Neural progenitor cell (in vitro differentiated cells): ENCODE results near the gene TBC1D30. TPM values are rescaled to one million over a fixed set of nuclear protein-coding genes. Genes with fewer than 3 reads are reported as not detected.

ENCODE experiments used
- DNase-seq: peaks from one replicate; pipeline ENCODE4 v3.0.0-alpha.2; 2016; ENCODE audit warnings: low spot score
- H2AFZ ChIP-seq: fragments of 200-600 bp; sonication (generic); replicated peaks from 2 replicates; pipeline ENCODE4 v1.6.1; 2016; ENCODE audit warnings: antibody characterized with exemption
- H3F3A ChIP-seq: fragments of 200-600 bp; sonication (generic); 2 replicates; pipeline ENCODE4 v1.6.1; 2016; ENCODE audit warnings: antibody characterized with exemption, low read depth
- H3K27ac ChIP-seq: fragments of 200-600 bp; sonication (generic); 2 replicates; pipeline ENCODE4 v1.5.1; 2016; ENCODE audit warnings: mild to moderate bottlenecking
- H3K27me3 ChIP-seq: fragments of 200-600 bp; sonication (generic); 2 replicates; pipeline ENCODE4 v1.6.1; 2016; ENCODE audit warnings: mild to moderate bottlenecking, moderate library complexity
- H3K36me3 ChIP-seq: fragments of 200-600 bp; sonication (generic); 2 replicates; pipeline ENCODE4 v1.5.1; 2016
- H3K4me1 ChIP-seq: fragments of 200-600 bp; sonication (generic); 2 replicates; pipeline ENCODE4 v1.6.1; 2016; ENCODE audit warnings: mixed run types
- H3K4me2 ChIP-seq: fragments of 200-600 bp; sonication (generic); 2 replicates; pipeline ENCODE4 v1.6.1; 2016
- H3K4me3 ChIP-seq: fragments of 200-600 bp; sonication (generic); 2 replicates; pipeline ENCODE4 v1.5.1; 2016
- H3K79me2 ChIP-seq: fragments of 200-600 bp; sonication (generic); 2 replicates; pipeline ENCODE4 v1.6.1; 2016; ENCODE audit warnings: low read depth
- H3K9ac ChIP-seq: fragments of 200-600 bp; sonication (generic); 2 replicates; pipeline ENCODE4 v1.6.1; 2016
- H3K9me3 ChIP-seq: fragments of 200-600 bp; sonication (generic); 2 replicates; pipeline ENCODE4 v1.5.1; 2016; ENCODE audit warnings: low read depth
- H4K20me1 ChIP-seq: fragments of 200-600 bp; sonication (generic); 2 replicates; pipeline ENCODE4 v1.6.1; 2016; ENCODE audit warnings: low read depth
- H3K27ac Mint-ChIP-seq: 3 replicates; pipeline ENCODE4 v1.8.0; 2021; ENCODE audit warnings: mixed read lengths
- H3K27me3 Mint-ChIP-seq: 2 replicates; pipeline ENCODE4 v1.8.0; 2022; ENCODE audit warnings: low read depth, mild to moderate bottlenecking, inconsistent platforms, moderate library complexity, mixed read lengths; ENCODE audit not compliant: insufficient read depth
- H3K36me3 Mint-ChIP-seq: 3 replicates; pipeline ENCODE4 v1.8.0; 2021; ENCODE audit warnings: mixed read lengths
- H3K4me1 Mint-ChIP-seq: 3 replicates; pipeline ENCODE4 v1.8.0; 2021; ENCODE audit warnings: mixed read lengths
- H3K4me3 Mint-ChIP-seq: 3 replicates; pipeline ENCODE4 v1.8.0; 2021; ENCODE audit warnings: mild to moderate bottlenecking, moderate library complexity, mixed read lengths
- H3K9me3 Mint-ChIP-seq: 3 replicates; pipeline ENCODE4 v1.8.0; 2020; ENCODE audit warnings: mixed read lengths
- EZH2 ChIP-seq: fragments of 200-600 bp; sonication (generic); IDR thresholded peaks from 2 replicates; pipeline ENCODE4 v1.6.1; 2017; ENCODE audit warnings: antibody characterized with exemption, mild to moderate bottlenecking, moderate library complexity
- EZH2phosphoT487 ChIP-seq: fragments of 200-600 bp; sonication (generic); IDR thresholded peaks from 2 replicates; pipeline ENCODE4 v1.6.1; 2017; ENCODE audit warnings: antibody characterized with exemption
- total RNA-seq: library from RNA; depleted of rRNA; stranded (reverse); fragments of >200 nt; gene quantifications from 2 replicates; pipeline ENCODE4 v1.2.3, GENCODE V29; 2015; ENCODE audit warnings: low replicate concordance
- TF ChIP-seq, protein P1 (sequence below): fragments of 200-600 bp; sonication (generic); IDR thresholded peaks from 2 replicates; pipeline ENCODE4 v1.5.1; 2017; ENCODE audit warnings: antibody characterized with exemption, mild to moderate bottlenecking

The TBC1D30 gene
- total RNA-seq, 1 donor from 2014 or later, result 9.7 TPM

DNA sequence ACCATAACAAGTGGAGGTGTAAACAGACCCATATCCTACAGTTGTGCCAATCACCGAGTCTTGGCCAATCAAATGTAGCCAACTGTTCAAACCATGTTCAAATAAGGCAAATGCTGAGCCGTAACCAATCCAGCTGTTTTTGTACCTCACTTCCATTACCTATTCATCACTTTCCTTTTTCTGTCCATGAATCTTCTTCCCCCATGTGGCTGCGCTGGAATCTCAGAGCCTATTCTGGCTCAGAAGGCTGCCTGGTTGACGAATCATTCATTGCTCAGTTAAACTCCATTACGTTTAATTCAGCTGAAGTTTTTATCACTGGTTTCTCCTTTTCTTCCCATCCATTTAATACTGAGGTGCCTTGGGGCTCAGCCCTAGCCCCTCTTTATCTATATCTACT, 71.1 kb downstream of the TBC1D30 start:
- H3K79me2 ChIP-seq, result no peaks in the 10 kb centered on the region
- H3K36me3 ChIP-seq, result no peaks in the 10 kb centered on the region
- DNase-seq, result no peak
- no peaks in the 10 kb centered on the region for H3K27me3 Mint-ChIP-seq
- no peaks in the 10 kb centered on the region for H3K4me1 Mint-ChIP-seq
- H3K36me3 Mint-ChIP-seq, result no peaks in the 10 kb centered on the region
- no peak overlapping the region for H3K4me2 ChIP-seq
- no peaks in the 10 kb centered on the region for H3K27me3 ChIP-seq
- H3K27ac ChIP-seq, result no peak overlapping the region
- no peaks in the 10 kb centered on the region for H4K20me1 ChIP-seq
- no peak overlapping the region for H2AFZ ChIP-seq
- no peak for TF ChIP-seq EZH2
- TF ChIP-seq EZH2phosphoT487, result no peak
- TF ChIP-seq, protein P1, sequence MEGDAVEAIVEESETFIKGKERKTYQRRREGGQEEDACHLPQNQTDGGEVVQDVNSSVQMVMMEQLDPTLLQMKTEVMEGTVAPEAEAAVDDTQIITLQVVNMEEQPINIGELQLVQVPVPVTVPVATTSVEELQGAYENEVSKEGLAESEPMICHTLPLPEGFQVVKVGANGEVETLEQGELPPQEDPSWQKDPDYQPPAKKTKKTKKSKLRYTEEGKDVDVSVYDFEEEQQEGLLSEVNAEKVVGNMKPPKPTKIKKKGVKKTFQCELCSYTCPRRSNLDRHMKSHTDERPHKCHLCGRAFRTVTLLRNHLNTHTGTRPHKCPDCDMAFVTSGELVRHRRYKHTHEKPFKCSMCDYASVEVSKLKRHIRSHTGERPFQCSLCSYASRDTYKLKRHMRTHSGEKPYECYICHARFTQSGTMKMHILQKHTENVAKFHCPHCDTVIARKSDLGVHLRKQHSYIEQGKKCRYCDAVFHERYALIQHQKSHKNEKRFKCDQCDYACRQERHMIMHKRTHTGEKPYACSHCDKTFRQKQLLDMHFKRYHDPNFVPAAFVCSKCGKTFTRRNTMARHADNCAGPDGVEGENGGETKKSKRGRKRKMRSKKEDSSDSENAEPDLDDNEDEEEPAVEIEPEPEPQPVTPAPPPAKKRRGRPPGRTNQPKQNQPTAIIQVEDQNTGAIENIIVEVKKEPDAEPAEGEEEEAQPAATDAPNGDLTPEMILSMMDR, result no peak
- no peaks in the 10 kb centered on the region for H3K9me3 Mint-ChIP-seq
- H3K4me1 ChIP-seq, result no peaks in the 10 kb centered on the region
- no peak overlapping the region for H3K27ac Mint-ChIP-seq
- no peaks in the 10 kb centered on the region for H3K9me3 ChIP-seq
- no peak overlapping the region for H3K4me3 Mint-ChIP-seq
- no peak overlapping the region for H3K4me3 ChIP-seq
- H3F3A ChIP-seq, result no peaks in the 10 kb centered on the region
- no peak overlapping the region for H3K9ac ChIP-seq

DNA sequence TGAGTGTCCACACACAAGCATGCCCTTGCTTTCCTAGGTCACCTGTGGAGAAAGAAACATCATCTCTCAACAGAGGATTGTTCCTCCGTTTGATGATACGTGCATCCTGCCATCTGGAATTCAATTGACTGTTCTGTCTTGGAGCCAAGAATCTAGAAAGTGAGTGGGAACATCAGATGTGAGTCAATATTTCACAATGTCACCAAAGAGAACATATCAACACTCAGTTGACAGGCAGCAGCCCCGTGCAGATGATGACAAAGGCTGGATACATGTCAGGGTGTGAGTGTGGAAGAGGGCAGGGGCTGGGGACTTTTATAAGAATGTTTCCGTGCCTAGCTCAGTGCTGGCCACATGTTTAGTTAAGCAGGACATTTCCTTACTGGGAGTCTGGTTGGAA, 76.1 kb downstream of the TBC1D30 start:
- no peaks in the 10 kb centered on the region for H3K27me3 ChIP-seq
- no peaks in the 10 kb centered on the region for H3K4me1 ChIP-seq
- H3K79me2 ChIP-seq, result no peaks in the 10 kb centered on the region
- no peaks in the 10 kb centered on the region for H3K4me1 Mint-ChIP-seq
- no peaks in the 10 kb centered on the region for H4K20me1 ChIP-seq
- no peaks in the 10 kb centered on the region for H3K9me3 Mint-ChIP-seq
- no peaks in the 10 kb centered on the region for H3K9me3 ChIP-seq
- H3K4me2 ChIP-seq, result no peak overlapping the region
- H3K36me3 Mint-ChIP-seq, result no peaks in the 10 kb centered on the region
- H3K9ac ChIP-seq, result no peak overlapping the region
- H3K27ac ChIP-seq, result no peak overlapping the region
- H3K27me3 Mint-ChIP-seq, result no peaks in the 10 kb centered on the region
- no peak overlapping the region for H2AFZ ChIP-seq
- TF ChIP-seq EZH2 (no peak), EZH2phosphoT487 (no peak)
- TF ChIP-seq, protein P1, result no peak
- no peak overlapping the region for H3K27ac Mint-ChIP-seq
- H3K4me3 ChIP-seq, result no peak overlapping the region
- H3K4me3 Mint-ChIP-seq, result no peak overlapping the region
- DNase-seq, result no peak
- H3K36me3 ChIP-seq, result no peaks in the 10 kb centered on the region
- no peaks in the 10 kb centered on the region for H3F3A ChIP-seq

DNA sequence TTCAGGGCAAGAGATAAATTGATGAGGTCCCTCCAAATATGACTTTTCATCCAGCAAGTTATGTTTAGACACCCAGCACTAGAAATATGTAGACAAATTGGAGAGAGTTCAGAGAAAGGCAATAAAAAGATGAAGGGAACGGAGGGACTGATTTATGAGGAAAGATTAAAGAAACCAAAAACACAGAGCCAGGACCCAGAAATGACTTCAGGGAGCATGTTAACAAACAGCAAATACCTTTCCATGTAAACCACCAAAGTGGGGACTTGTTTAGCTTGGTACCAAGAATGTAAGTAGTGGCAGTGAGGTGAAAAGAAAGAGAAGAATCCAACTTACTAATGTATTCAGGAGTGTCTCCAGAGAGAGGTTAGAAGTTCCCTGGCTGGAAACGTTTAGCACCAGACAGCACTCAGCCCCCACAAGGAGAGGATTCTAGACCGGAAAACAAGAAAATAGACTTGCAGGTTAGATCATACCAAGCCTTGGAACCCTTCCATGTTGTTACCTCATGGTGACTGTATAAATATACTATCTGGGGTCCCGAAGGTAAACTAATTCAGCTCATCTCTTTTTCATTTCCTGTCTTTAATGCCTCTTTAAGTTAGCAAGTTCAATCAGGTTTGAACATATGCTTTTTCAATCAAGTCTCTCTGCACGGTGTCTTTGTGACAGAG, 79.2 kb downstream of the TBC1D30 start:
- Histone ChIP-seq H3K4me3 (no peak overlapping the region), H2AFZ (no peak overlapping the region), H3K27ac (no peak overlapping the region), H3K9me3 (no peaks in the 10 kb centered on the region), H3K27me3 (no peaks in the 10 kb centered on the region), H4K20me1 (no peaks in the 10 kb centered on the region), H3K9ac (no peak overlapping the region), H3F3A (no peaks in the 10 kb centered on the region), H3K79me2 (no peaks in the 10 kb centered on the region), H3K36me3 (no peaks in the 10 kb centered on the region), H3K4me2 (no peak overlapping the region), H3K4me1 (no peaks in the 10 kb centered on the region)
- H3K4me3 Mint-ChIP-seq, result no peak overlapping the region
- DNase-seq, result no peak
- H3K9me3 Mint-ChIP-seq, result no peaks in the 10 kb centered on the region
- H3K36me3 Mint-ChIP-seq, result no peaks in the 10 kb centered on the region
- TF ChIP-seq EZH2 (no peak), EZH2phosphoT487 (no peak)
- TF ChIP-seq, protein P1, result no peak
- no peaks in the 10 kb centered on the region for H3K27me3 Mint-ChIP-seq
- H3K27ac Mint-ChIP-seq, result no peak overlapping the region
- no peaks in the 10 kb centered on the region for H3K4me1 Mint-ChIP-seq
